Osteoblast (primary cell): ENCODE measurements around the gene CLECL1. TPM values are rescaled to one million over a fixed set of nuclear protein-coding genes. Genes with fewer than 3 reads are reported as not detected.

Experiments used
- DNase-seq: peaks from one replicate; pipeline ENCODE4 v3.0.0; 2011; ENCODE audit warnings: low spot score, mixed read lengths; ENCODE audit not compliant: insufficient read length; ENCODE audit errors: missing footprints
- H2AFZ ChIP-seq: 2 replicates; pipeline ENCODE4 v1.6.0; 2011; ENCODE audit warnings: mild to moderate bottlenecking, low read length
- H3K27ac ChIP-seq: 2 replicates; pipeline ENCODE4 v1.5.1; 2011; ENCODE audit warnings: mild to moderate bottlenecking, low read depth, low read length, moderate library complexity
- H3K27me3 ChIP-seq: 2 replicates; pipeline ENCODE4 v1.6.0; 2012; ENCODE audit warnings: mild to moderate bottlenecking, control low read depth, inconsistent platforms, low read length, moderate library complexity; ENCODE audit not compliant: insufficient read depth
- H3K36me3 ChIP-seq: 2 replicates; pipeline ENCODE4 v1.5.1; 2011; ENCODE audit warnings: mild to moderate bottlenecking, low read length, control low read depth, moderate library complexity; ENCODE audit not compliant: insufficient read depth
- H3K4me1 ChIP-seq: 2 replicates; pipeline ENCODE4 v1.5.1; 2011; ENCODE audit warnings: mild to moderate bottlenecking, low read length, control low read depth, moderate library complexity; ENCODE audit not compliant: insufficient read depth
- H3K4me2 ChIP-seq: 2 replicates; pipeline ENCODE4 v1.6.0; 2011; ENCODE audit warnings: mild to moderate bottlenecking, low read length; ENCODE audit not compliant: insufficient read depth
- H3K4me3 ChIP-seq: fragments of 200-600 bp; sonication (generic); 3 replicates; pipeline ENCODE4 v1.5.1; 2012; ENCODE audit warnings: mild to moderate bottlenecking, low read length, inconsistent platforms; ENCODE audit not compliant: insufficient read depth
- H3K79me2 ChIP-seq: 2 replicates; pipeline ENCODE4 v1.6.0; 2012; ENCODE audit warnings: mild to moderate bottlenecking, low read length, control low read depth, inconsistent platforms; ENCODE audit not compliant: insufficient read depth
- H3K9me3 ChIP-seq: 2 replicates; pipeline ENCODE4 v1.5.1; 2011; ENCODE audit warnings: low read depth, low read length, control low read depth
- H4K20me1 ChIP-seq: 2 replicates; pipeline ENCODE4 v1.6.0; 2012; ENCODE audit warnings: mild to moderate bottlenecking, low read length, control low read depth; ENCODE audit not compliant: insufficient read depth
- CTCF ChIP-seq: IDR thresholded peaks from 2 replicates; pipeline ENCODE4 v1.5.1; 2011; ENCODE audit warnings: mild to moderate bottlenecking, low read depth, low read length, moderate library complexity; ENCODE audit errors: extremely low read depth
- total RNA-seq: library from RNA; depleted of rRNA; stranded (reverse); fragments of >200 nt; gene quantifications from 2 replicates; pipeline ENCODE4 v1.2.3, GENCODE V29; 2012

Gene CLECL1
- total RNA-seq, 1 donor: not detected

- TF ChIP-seq CTCF: no peak
- H3K79me2 ChIP-seq: no peaks in the 10 kb centered on the region
- H3K4me2 ChIP-seq: no peak overlapping the region
- H3K4me1 ChIP-seq: no peaks in the 10 kb centered on the region
- H2AFZ ChIP-seq: no peak overlapping the region
- DNase-seq: no peak
- H4K20me1 ChIP-seq: no peaks in the 10 kb centered on the region
- H3K4me3 ChIP-seq: no peak overlapping the region
- no peaks in the 10 kb centered on the region for H3K36me3 ChIP-seq
- H3K27me3 ChIP-seq: no peaks in the 10 kb centered on the region
- no peaks in the 10 kb centered on the region for H3K9me3 ChIP-seq
- H3K27ac ChIP-seq: no peak overlapping the region
Measured at GRCh38 chr12:9755035-9755434, 22.1 kb upstream of the CLECL1 start.

GRCh38 chr12:9754099-9754927 is 21.4 kb upstream of the CLECL1 start:
- H3K27ac ChIP-seq: no peak overlapping the region
- no peak for DNase-seq
- no peaks in the 10 kb centered on the region for H3K9me3 ChIP-seq
- H3K36me3 ChIP-seq: no peaks in the 10 kb centered on the region
- H4K20me1 ChIP-seq: no peaks in the 10 kb centered on the region
- no peak overlapping the region for H3K4me2 ChIP-seq
- H3K79me2 ChIP-seq: no peaks in the 10 kb centered on the region
- no peaks in the 10 kb centered on the region for H3K4me1 ChIP-seq
- no peaks in the 10 kb centered on the region for H3K27me3 ChIP-seq
- no peak overlapping the region for H3K4me3 ChIP-seq
- no peak overlapping the region for H2AFZ ChIP-seq
- no peak for TF ChIP-seq CTCF

GRCh38 chr12:9753498-9753897 is 20.6 kb upstream of the CLECL1 start:
- H2AFZ ChIP-seq: no peak overlapping the region
- no peak overlapping the region for H3K4me2 ChIP-seq
- H3K4me1 ChIP-seq: no peaks in the 10 kb centered on the region
- no peak overlapping the region for H3K27ac ChIP-seq
- H3K27me3 ChIP-seq: no peaks in the 10 kb centered on the region
- no peak for TF ChIP-seq CTCF
- H3K9me3 ChIP-seq: no peaks in the 10 kb centered on the region
- no peaks in the 10 kb centered on the region for H3K36me3 ChIP-seq
- no peaks in the 10 kb centered on the region for H3K79me2 ChIP-seq
- DNase-seq: no peak
- H3K4me3 ChIP-seq: no peak overlapping the region
- H4K20me1 ChIP-seq: no peaks in the 10 kb centered on the region

- Histone ChIP-seq H3K9me3 (no peaks in the 10 kb centered on the region), H3K4me3 (no peak overlapping the region), H3K4me2 (no peak overlapping the region), H3K27me3 (no peaks in the 10 kb centered on the region), H2AFZ (no peak overlapping the region), H3K79me2 (no peaks in the 10 kb centered on the region), H3K4me1 (no peaks in the 10 kb centered on the region), H3K36me3 (no peaks in the 10 kb centered on the region), H3K27ac (no peak overlapping the region), H4K20me1 (no peaks in the 10 kb centered on the region)
- no peak for TF ChIP-seq CTCF
- DNase-seq: no peak
Measured at GRCh38 chr12:9753073-9753472, 20.2 kb upstream of the CLECL1 start.
